ENCODE results near the gene OR2V2. TPM values are rescaled to one million over a fixed set of nuclear protein-coding genes. Genes with fewer than 3 reads are reported as not detected.

OR2V2 gene
- total RNA-seq, 1 experiment from 2014 or later = not detected

DNA sequence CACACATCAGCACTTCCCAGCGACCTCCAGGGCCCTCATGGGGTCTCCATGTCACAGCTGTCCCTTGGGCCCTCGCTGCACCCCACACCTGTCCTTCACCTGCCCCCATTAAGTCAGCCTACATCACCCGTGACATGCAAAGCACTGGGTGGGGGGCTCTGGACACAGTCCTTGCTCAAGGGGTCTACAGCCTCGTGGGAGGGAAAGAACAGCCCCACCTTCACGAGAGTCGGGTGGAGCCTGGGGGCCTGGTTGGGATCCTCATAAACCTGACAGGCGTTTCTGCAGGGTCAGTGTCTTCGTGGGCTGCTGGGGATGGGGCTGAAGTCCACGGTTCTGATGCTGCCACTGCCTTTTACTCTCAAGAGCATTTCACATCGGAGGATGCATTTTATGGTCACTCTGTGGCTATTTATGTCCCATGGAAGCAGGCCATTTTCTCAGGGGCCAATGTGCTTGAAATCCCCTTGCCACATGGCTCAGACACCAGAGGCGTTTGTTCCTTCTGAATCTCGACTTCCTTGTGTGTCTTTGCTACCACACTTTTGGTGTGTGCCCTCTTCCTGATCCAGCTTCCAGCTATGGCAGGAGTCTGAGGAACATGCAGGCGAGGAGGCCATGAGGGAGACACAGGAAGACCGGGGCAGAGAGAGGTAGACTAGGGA, 16.4 kb upstream of the OR2V2 start, which contains the start of gene OR2V1:
TSS of gene OR2V1 (minus strand) at position 338 of the 665 bp plus-strand sequence. CDS start 5,865 bp downstream, outside the sequence.
- Histone ChIP-seq H3K9me2 (replicated peaks; ENCODE audit: low read length) (no peaks in the 10 kb centered on the region), H3F3A (ENCODE audit: low read length, unreplicated experiment) (no peaks in the 10 kb centered on the region), H4K20me1 (ENCODE audit: low read length) (no peaks in the 10 kb centered on the region), H3K4me2 (ENCODE audit: low read length) (no peak within 1 kb of the TSS), H3K9ac (ENCODE audit: low read length) (no peak within 1 kb of the TSS), H3K79me2 (ENCODE audit: low read length) (no peaks in the 10 kb centered on the region), H3K4me1 (ENCODE audit: insufficient read depth, low read length) (peaks cover 19% of the 10 kb centered on the region), H3K9me3 (ENCODE audit: low read length) (no peaks in the 10 kb centered on the region), H3K4me3 (ENCODE audit: low read length) (no peak within 1 kb of the TSS), H3K27me3 (ENCODE audit: low read length) (no peaks in the 10 kb centered on the region), H2AFZ (ENCODE audit: low read length) (no peak within 1 kb of the TSS), H3K36me3 (ENCODE audit: low read depth, low read length) (no peaks in the 10 kb centered on the region), H3K27ac (ENCODE audit: low read length) (no peak within 1 kb of the TSS)
- CTCF ChIA-PET = no interaction called here
- no peak for TF ChIP-seq EZH2 (IDR thresholded peaks at IDR 0.05; ENCODE audit: low read length, unreplicated experiment)
- no peak for TF ChIP-seq EZH2phosphoT487 (IDR thresholded peaks at IDR 0.05; ENCODE audit: borderline replicate concordance, low read length)
- no peak for TF ChIP-seq CTCF (conservative IDR thresholded peaks at IDR 0.05; ENCODE audit: low read depth, low read length)
- BruUV-seq (replicated peaks) = no TSS peak
- no peak for DNase-seq
- ATAC-seq = no peak
- intact Hi-C loops (cut with micrococcal nuclease) = no loop called here
- POLR2A ChIA-PET (ENCODE audit: unreplicated experiment) = no interaction called here

GRCh38 chr5:181131514-181131913, 15.9 kb upstream of the OR2V2 start:
- CTCF ChIA-PET = no interaction called here

GRCh38 chr5:181133083-181133482, 14.3 kb upstream of the OR2V2 start:
- Histone ChIP-seq H3K27ac (ENCODE audit: low read length) (peak overlapping the region; percentile 14; the same call in 1 of the 2 replicates), H3K4me3 (ENCODE audit: low read length) (no peak overlapping the region; the same call in 1 of the 2 replicates), H3K9ac (ENCODE audit: low read length) (no peak overlapping the region), H3K27me3 (ENCODE audit: low read length) (no peaks in the 10 kb centered on the region), H3K4me1 (ENCODE audit: insufficient read depth, low read length) (peaks cover 19% of the 10 kb centered on the region), H3F3A (ENCODE audit: low read length, unreplicated experiment) (no peaks in the 10 kb centered on the region), H3K4me2 (ENCODE audit: low read length) (peak overlapping the region; percentile 72), H3K9me3 (ENCODE audit: low read length) (no peaks in the 10 kb centered on the region), H4K20me1 (ENCODE audit: low read length) (no peaks in the 10 kb centered on the region), H3K36me3 (ENCODE audit: low read depth, low read length) (no peaks in the 10 kb centered on the region), H2AFZ (ENCODE audit: low read length) (peak overlapping the region; percentile 40; the same call in 1 of the 2 replicates), H3K9me2 (replicated peaks; ENCODE audit: low read length) (no peaks in the 10 kb centered on the region), H3K79me2 (ENCODE audit: low read length) (no peaks in the 10 kb centered on the region)
- no peak for DNase-seq
- intact Hi-C loops (cut with micrococcal nuclease) = loop anchor here (1.0 kb wide), 1 partner anchor 19 kb away; no protein-coding TSS in a partner anchor
- ChIA-PET CTCF (no interaction called here), POLR2A (ENCODE audit: unreplicated experiment) (no interaction called here)
- BruUV-seq (replicated peaks) = no TSS peak
- no peak for ATAC-seq
- TF ChIP-seq EZH2 (IDR thresholded peaks at IDR 0.05; ENCODE audit: low read length, unreplicated experiment) (no peak), EZH2phosphoT487 (IDR thresholded peaks at IDR 0.05; ENCODE audit: borderline replicate concordance, low read length) (no peak), CTCF (conservative IDR thresholded peaks at IDR 0.05; ENCODE audit: low read depth, low read length) (no peak)

More at GRCh38 chr5:181131514-181131913, 15.9 kb upstream of the OR2V2 start:
- H3K9me2 ChIP-seq (replicated peaks; ENCODE audit: low read length) = no peaks in the 10 kb centered on the region
- POLR2A ChIA-PET (ENCODE audit: unreplicated experiment) = no interaction called here
- H3K27ac ChIP-seq (ENCODE audit: low read length) = no peak overlapping the region
- DNase-seq (no peak), ATAC-seq (no peak)
- H3F3A ChIP-seq (ENCODE audit: low read length, unreplicated experiment) = no peaks in the 10 kb centered on the region
- no TSS peak for BruUV-seq (replicated peaks)
- TF ChIP-seq EZH2 (IDR thresholded peaks at IDR 0.05; ENCODE audit: low read length, unreplicated experiment) (no peak), EZH2phosphoT487 (IDR thresholded peaks at IDR 0.05; ENCODE audit: borderline replicate concordance, low read length) (no peak)
- H2AFZ ChIP-seq (ENCODE audit: low read length) = no peak overlapping the region
- H3K4me2 ChIP-seq (ENCODE audit: low read length) = no peak overlapping the region
- intact Hi-C loops (cut with micrococcal nuclease) = no loop called here
- no peaks in the 10 kb centered on the region for H3K9me3 ChIP-seq (ENCODE audit: low read length)
- H3K36me3 ChIP-seq (ENCODE audit: low read depth, low read length) = no peaks in the 10 kb centered on the region
- H4K20me1 ChIP-seq (ENCODE audit: low read length) = no peaks in the 10 kb centered on the region
- H3K79me2 ChIP-seq (ENCODE audit: low read length) = no peaks in the 10 kb centered on the region
- H3K4me1 ChIP-seq (ENCODE audit: insufficient read depth, low read length) = peaks cover 19% of the 10 kb centered on the region
- H3K27me3 ChIP-seq (ENCODE audit: low read length) = no peaks in the 10 kb centered on the region
- no peak overlapping the region for H3K9ac ChIP-seq (ENCODE audit: low read length)
- H3K4me3 ChIP-seq (ENCODE audit: low read length) = no peak overlapping the region
